Measurements from ENCODE around the gene EBF4. TPM values are rescaled to one million over a fixed set of nuclear protein-coding genes. Genes with fewer than 3 reads are reported as not detected.

The EBF4 gene
- polyA plus RNA-seq, 3 donors, result 0.12 TPM; not detected in 2

GRCh38 chr20:2771631-2772080 lies 79.1 kb downstream of the EBF4 start:
- no peaks in the 10 kb centered on the region for H3K27me3 ChIP-seq (ENCODE audit: control insufficient read depth in 2 of 2, insufficient read depth in 2 of 2, low read length in 2 of 2)
- Mint-ChIP-seq H3K9me3 (peaks cover 0 to 5% (median 2%) of the 10 kb centered on the region in 7 donors), H3K27me3 (ENCODE audit: low read depth in 3 of 3) (peaks cover 9 to 11% (median 11%) of the 10 kb centered on the region in 3 donors), H3K4me1 (peaks cover 14% of the 10 kb centered on the region), H3K27ac (no peak overlapping the region), H3K36me3 (no peaks in the 10 kb centered on the region), H3K4me3 (no peak overlapping the region)
- no peak for DNase-seq
- peak overlapping the region; percentile 29 for H2AFZ ChIP-seq (ENCODE audit: insufficient read depth, low read depth, low read length, poor library complexity, severe bottlenecking)
- no peaks in the 10 kb centered on the region for H3K36me3 ChIP-seq (replicated peaks in 1 of 2; ENCODE audit: control insufficient read depth in 1 of 2, insufficient read depth in 2 of 2, low read length in 2 of 2)
- H3K27ac ChIP-seq (ENCODE audit: low read depth in 1 of 2, low read length in 2 of 2), result no peak overlapping the region
- TF ChIP-seq CTCF (IDR thresholded peaks at IDR 0.05), result no peak
- 32% methylated on average over 8 of the region's 12 CpGs for WGBS (ENCODE audit: insufficient coverage)
- intact Hi-C loops (cut with micrococcal nuclease), result no loop called here
- no peak overlapping the region for H3K4me2 ChIP-seq (replicated peaks; ENCODE audit: extremely low read depth, low read length, poor library complexity, severe bottlenecking)
- no peaks in the 10 kb centered on the region for H3K4me1 ChIP-seq (ENCODE audit: control insufficient read depth in 1 of 2, insufficient read depth in 2 of 2, low read length in 2 of 2)
- no peaks in the 10 kb centered on the region for H3K79me2 ChIP-seq (ENCODE audit: insufficient read depth, low read length)
- H3K9ac ChIP-seq (ENCODE audit: insufficient read depth, low read length, poor library complexity, severe bottlenecking), result no peak overlapping the region
- H3K9me3 ChIP-seq (replicated peaks in 1 of 2; ENCODE audit: control insufficient read depth in 1 of 2, insufficient read depth in 1 of 2, low read length in 2 of 2), result no peaks in the 10 kb centered on the region
- no peaks in the 10 kb centered on the region for H4K20me1 ChIP-seq (ENCODE audit: insufficient read depth, low read length)
- H3K4me3 ChIP-seq (replicated peaks in 1 of 3; ENCODE audit: low read depth in 2 of 3, low read length in 3 of 3), result no peak overlapping the region

- WGBS (ENCODE audit: insufficient coverage), result 80% methylated on average over 4 of the region's 9 CpGs
- Histone ChIP-seq H3K9ac (ENCODE audit: insufficient read depth, low read length, poor library complexity, severe bottlenecking) (no peak overlapping the region), H3K4me2 (replicated peaks; ENCODE audit: extremely low read depth, low read length, poor library complexity, severe bottlenecking) (no peak overlapping the region), H2AFZ (ENCODE audit: insufficient read depth, low read depth, low read length, poor library complexity, severe bottlenecking) (no peak overlapping the region), H3K27me3 (ENCODE audit: control insufficient read depth in 2 of 2, insufficient read depth in 2 of 2, low read length in 2 of 2) (no peaks in the 10 kb centered on the region), H3K9me3 (replicated peaks in 1 of 2; ENCODE audit: control insufficient read depth in 1 of 2, insufficient read depth in 1 of 2, low read length in 2 of 2) (no peaks in the 10 kb centered on the region), H3K79me2 (ENCODE audit: insufficient read depth, low read length) (no peaks in the 10 kb centered on the region), H3K4me1 (ENCODE audit: control insufficient read depth in 1 of 2, insufficient read depth in 2 of 2, low read length in 2 of 2) (no peaks in the 10 kb centered on the region), H4K20me1 (ENCODE audit: insufficient read depth, low read length) (no peaks in the 10 kb centered on the region), H3K27ac (ENCODE audit: low read depth in 1 of 2, low read length in 2 of 2) (no peak overlapping the region), H3K36me3 (replicated peaks in 1 of 2; ENCODE audit: control insufficient read depth in 1 of 2, insufficient read depth in 2 of 2, low read length in 2 of 2) (no peaks in the 10 kb centered on the region), H3K4me3 (replicated peaks in 1 of 3; ENCODE audit: low read depth in 2 of 3, low read length in 3 of 3) (no peak overlapping the region)
- no peak for TF ChIP-seq CTCF (IDR thresholded peaks at IDR 0.05)
- Mint-ChIP-seq H3K4me3 (no peak overlapping the region), H3K36me3 (no peaks in the 10 kb centered on the region), H3K27me3 (ENCODE audit: low read depth in 3 of 3) (peaks cover 7 to 12% (median 11%) of the 10 kb centered on the region in 3 donors), H3K9me3 (peaks cover 0 to 6% (median 2%) of the 10 kb centered on the region in 7 donors), H3K27ac (no peak overlapping the region), H3K4me1 (peaks cover 21% of the 10 kb centered on the region)
- no peak for DNase-seq
- intact Hi-C loops (cut with micrococcal nuclease), result no loop called here
Observed at GRCh38 chr20:2773812-2774211, 81.2 kb downstream of the EBF4 start.
